Activated CD8-positive, alpha-beta memory T cell treated with anti-CD3 and anti-CD28 coated beads for 1 hour (primary cell): ENCODE data around the gene HAS3.
A peak's percentile ranks its signal among the peaks of the same experiment; 100 is the strongest.
"Not testable (repeated sequence)": the region's sequence is repeated elsewhere in the genome, so short reads cannot be mapped to it uniquely, and the experiment has no call there.

Experiments used
- DNase-seq, 2 donors: peaks; one replicate each; pipeline ENCODE4 v3.0.0-alpha.2; 2020; ENCODE audit warnings: low read depth in 1 of 2; ENCODE audit errors: extremely low read depth in 1 of 2

Gene HAS3

DNA sequence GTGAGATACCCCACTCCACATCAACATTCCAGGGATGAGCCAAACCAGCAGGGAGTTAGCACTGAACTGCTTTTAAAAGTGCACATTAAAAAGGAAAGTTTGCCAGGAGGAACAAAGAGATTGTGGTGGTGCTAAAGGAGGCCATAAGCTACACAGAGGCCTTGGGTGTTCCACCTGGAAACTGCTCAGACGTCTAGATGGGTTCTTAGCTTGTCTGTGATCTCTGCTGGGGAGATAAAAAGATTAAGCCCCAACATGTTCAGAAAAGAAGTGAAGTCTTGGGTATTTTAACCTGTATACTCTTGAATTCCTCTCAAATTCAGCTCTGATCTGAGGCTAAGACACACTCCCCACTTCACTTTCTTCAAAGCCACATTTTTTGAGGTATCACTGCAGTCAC, 10.4 kb downstream of the HAS3 start:
- no peak for DNase-seq

DNA sequence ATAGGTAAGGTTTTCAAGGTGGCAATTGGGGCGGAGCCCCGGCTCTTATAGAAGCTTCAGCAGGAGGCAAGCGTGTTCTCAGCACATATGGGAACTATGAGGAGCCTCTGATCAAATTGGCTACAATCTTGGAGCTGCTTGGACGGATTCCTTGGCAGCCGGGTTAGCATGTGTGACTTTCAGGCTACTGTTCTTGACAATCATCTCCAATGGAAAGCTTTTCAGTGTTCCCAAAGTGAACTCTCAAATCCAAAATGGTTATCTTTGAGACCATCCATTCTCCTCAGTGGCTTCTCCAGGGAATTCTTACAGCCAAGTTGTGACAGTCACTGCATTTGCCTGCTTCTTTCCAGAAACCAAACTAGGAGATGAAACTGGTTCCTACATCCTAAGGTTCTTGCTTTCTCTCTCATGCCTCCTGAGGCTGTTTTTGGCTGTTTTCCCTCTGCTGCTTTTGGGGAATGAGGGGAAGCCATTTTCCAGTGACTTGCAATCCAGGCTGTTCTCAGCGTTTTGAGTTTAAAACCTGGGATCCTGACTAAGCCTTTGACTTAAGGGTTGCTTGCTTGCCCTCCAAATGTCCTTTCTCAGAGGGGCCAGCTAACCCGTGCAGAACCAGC, 10.9 kb downstream of the HAS3 start:
- DNase-seq, result no peak

DNA sequence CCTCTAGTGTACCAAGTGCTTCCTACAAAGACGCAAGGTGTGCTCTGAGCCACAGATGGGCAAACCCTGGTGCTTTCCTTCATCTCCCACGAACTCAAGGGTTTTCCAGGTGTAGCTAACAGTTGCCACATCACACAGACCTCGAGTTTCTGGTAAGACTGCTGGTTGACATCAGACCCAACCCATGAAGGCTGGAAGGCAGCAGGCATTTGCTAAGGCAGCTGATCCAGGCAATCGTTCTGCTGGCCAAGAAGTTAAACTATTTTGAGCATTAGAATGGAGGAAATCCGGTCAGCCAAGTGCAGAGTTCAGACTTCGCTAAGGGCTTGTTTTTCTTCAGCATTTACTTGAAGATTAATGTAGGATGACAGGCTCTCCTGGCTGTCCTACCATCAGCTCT, 11.5 kb downstream of the HAS3 start:
- no peak for DNase-seq

DNA sequence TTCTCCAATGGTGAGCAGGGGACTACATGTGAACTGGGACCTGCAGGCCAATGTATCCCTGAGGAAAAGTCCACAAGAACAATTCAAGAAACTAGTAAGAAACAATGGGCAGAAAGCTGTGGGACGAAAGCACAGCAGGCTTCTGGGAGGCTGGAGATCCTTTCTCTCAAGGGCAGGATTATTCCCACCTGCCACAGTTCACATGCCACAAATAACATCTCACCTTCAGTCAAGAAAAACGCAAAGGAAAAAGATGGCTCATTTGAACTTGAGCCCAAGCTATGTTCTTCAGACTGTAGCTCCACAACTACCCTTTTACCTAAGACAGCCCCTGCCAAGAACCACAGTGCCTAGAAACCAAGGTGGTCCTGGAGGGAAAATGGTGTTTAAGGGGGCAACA, 13.0 kb downstream of the HAS3 start:
- no peak for DNase-seq

DNA sequence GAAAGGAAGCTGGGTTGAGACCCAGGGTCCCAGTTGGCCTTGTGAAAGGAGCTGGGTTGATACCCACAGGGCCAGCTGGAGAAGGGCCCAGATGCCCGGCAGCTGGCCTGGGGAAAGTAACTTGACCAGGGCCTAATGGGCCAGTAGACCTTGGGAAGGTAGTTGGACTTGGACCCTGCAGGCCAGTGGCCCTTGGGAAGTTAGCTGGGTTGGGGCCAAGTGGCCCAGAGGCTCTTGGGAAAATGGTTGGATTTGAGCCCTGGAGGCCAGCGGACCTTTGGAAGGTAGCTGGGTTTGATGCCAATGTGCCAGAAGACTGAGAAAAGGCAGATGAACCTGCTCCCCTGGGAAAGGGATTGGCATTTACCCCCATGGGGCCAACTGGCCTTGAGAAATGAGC, 13.5 kb downstream of the HAS3 start:
- DNase-seq, result no peak

DNA sequence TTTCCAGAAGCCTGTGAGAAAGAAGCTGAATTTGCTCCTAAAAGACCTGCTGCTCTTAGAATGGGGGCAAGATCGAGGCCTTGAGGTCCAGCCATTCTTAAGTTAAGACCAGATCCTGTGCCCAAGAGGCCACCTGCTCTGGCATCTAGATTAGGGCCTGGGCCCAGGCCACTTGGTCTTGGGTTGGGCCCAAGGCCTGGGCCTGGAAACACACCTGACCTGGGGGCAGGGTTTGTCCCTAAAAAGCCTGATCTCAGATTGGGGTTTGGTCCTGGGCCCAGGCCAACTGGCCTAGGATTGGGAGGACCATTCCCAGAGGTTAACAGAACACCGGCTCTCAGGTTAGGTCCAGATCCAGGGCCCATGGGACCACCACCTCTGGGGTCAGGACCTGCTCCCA, 14.1 kb downstream of the HAS3 start:
- DNase-seq, result no peak

DNA sequence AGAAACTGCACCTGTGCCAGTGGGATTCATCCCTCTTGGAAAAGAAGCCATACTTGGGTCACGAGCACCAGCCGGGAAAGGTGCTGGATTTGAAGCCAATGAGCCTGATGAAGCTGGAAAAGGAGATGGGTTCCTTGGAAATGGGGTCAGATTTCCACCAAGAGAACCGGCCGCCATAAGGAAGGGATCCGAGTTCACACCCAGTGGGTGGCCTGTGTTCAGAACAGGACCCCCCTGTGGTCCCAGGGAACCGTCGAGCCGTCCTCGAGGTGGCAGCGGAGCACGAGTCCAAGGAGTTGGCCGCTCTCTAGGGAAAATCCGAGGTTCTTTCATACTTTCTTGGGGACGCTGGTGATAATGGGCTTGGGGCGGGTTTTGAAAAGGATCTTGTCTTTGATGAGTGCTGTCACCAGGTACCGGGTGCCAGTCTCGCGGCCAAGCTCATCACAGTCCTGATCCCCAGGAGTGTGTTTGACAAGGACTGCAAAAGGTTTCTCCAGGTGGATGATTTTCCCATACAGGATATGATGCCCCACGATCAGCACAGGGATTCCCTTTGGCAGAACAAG, 14.7 kb downstream of the HAS3 start:
- no peak for DNase-seq

DNA sequence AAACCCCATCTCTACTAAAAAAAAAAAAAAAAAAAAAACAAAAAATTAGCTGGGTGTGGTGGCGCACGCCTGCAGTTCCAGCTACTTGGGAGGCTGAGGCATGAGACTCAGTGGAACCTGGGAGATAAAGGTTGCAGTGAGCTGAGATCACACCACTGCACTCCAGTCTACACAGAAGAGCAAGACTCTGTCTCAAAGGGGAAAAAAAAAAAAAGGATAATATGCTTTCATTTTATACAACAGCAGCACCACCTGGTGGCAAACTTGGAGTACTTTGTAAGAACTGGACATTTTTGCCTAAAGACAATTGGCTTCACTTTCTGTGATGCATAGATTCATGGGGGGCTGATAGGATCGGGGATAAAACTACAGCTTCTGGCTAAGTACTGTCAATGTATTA, 18.5 kb downstream of the HAS3 start:
- DNase-seq, result peak; percentile 28 to 49

DNA sequence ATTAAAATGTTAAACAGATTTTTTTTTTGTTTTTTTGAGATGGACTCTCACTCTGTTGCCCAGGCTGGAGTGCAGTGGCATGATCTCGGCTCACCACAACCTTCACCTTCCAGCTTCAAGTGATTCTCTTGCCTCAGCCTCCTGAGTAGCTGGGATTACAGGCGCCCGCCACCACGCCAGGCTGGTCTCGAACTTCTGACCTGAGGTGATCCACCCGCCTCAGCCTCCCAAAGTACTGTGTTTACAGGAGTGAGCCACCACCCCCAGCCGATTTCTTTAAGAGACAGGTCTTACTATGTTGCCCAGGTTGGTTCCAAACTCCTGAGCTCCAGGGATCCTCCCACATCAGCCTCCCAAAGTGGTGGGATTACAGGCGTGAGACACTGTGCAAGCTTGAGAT, 19.0 kb downstream of the HAS3 start:
- DNase-seq, result not testable (repeated sequence)

DNA sequence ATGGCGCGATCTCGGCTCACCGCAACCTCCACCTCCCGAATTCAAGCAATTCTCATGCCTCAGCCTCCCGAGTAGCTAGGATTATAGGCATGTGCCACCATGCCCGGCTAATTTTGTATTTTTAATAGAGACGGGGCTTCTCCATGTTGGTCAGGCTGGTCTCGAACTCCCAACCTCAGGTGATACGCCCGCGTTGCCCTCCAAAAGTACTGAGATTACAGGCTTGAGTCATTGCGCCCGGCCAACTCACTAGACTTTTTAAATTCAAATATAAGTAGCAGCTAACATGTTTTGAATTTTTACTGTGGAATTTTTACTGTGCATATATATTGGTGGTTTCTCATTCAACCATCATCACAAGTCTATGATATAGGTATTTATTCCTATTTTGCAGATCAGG, 19.5 kb downstream of the HAS3 start:
- DNase-seq, result not testable (repeated sequence)

DNA sequence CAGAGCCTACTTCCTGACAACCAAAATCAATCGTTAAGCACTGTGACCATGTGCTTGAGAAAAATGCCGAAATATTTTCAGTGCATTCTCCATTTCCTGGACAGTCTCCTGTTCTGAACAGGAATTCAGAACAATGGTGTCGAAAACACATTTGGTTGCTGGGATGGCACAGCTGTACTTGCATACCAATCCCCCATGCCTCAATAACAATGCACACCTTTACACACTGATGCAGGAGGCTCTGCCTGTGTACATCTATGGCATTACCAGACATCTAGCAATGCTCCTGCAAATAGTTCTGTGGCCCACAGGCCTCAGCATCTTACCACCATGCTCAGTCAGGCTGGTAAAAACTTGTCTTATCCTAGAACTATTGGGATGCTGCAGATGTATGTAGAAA, 20.8 kb downstream of the HAS3 start:
- no peak for DNase-seq

DNA sequence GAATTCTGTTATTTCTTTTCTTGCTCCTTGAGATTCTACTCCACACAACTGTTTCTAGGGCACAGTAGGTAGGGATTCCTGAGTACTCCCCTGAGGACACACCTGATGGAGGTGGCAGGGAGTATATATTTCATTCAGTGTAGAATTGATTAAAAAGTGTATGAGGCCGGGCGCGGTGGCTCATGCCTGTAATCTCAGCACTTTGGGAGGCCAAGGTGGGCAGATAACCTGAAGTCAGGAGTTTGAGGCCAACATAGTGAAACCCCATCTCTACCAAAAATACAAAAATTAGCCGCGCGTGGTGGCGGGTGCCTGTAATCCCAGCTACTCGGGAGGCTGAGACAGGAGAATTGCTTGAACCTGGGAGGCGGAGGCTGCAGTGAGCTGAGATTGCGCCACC, 21.3 kb downstream of the HAS3 start:
- DNase-seq, result not testable (repeated sequence)

DNA sequence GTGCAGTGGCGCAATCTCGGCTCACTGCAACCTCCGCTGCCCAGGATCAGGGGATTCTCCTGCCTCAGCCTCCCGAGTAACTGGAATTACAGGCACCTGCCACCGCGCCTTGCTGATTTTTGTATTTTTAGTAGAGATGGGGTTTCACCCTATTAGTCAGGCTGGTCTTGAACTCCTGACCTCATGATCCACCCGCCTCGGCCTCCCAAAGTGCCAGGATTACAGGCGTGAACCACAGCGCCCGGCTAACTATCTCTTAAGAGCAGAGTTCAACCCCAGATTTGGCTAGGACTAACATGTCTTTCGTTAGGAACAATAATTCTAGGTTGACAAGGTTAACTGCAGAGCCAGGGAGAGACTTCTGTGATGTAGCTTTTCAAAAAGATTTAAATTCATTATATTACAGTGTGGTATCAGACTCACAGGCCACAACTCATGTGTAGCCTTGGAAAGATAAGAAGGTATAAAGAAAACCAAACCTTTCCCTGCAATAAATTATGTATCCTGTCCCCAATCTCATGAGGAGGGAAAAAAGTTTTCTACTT, 22.6 kb downstream of the HAS3 start:
- no peak for DNase-seq

DNA sequence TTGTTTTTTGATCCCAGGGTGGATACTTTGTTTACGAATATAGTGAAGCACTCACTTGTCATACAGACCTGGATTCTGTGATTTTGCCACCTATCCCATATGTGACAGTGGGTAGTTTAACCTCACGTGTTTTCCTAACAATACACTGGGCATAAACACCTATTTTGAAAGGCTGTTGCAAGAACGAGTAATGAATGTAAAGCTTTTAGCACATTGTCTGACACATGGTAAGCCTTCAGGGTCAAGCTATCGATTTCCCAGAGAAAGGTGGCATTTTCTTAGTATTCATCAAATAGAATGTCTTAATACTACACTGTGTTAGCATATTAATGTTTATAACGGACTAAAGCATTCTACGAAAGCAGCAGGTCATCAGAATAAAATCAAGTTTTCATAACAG, 25.0 kb downstream of the HAS3 start:
- no peak for DNase-seq

DNA sequence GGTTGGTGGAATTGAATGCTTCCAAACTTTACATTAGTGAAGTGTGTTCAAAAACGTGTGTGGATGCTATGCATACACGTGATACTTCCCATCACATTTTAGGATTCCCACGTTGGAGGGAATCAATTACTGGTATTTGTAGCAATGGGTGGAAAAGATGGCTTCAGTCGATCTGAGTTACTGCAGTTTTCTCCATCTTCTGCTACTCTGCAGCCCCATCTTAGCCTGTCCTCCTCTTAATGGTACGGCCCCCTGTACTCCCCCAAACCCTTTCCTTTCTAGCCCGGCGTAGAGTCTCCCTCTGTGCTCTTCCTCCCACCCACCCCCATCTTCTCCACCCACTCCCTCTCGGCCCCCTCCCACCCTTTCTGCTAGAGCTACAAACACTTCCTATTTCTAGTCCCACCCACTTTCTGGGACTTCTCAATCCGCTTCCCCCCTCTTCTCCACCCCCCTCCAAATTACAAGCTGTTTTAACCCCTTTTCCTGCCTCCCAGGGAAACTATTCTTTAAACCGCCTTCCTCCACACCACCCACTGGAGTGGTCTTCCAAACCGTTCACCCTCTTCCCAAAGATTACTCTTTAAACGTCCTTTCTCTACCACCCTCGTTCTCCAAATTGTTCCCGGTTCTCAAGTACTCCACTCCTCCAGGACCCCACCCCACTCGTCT, 25.9 kb downstream of the HAS3 start:
- DNase-seq, result no peak

DNA sequence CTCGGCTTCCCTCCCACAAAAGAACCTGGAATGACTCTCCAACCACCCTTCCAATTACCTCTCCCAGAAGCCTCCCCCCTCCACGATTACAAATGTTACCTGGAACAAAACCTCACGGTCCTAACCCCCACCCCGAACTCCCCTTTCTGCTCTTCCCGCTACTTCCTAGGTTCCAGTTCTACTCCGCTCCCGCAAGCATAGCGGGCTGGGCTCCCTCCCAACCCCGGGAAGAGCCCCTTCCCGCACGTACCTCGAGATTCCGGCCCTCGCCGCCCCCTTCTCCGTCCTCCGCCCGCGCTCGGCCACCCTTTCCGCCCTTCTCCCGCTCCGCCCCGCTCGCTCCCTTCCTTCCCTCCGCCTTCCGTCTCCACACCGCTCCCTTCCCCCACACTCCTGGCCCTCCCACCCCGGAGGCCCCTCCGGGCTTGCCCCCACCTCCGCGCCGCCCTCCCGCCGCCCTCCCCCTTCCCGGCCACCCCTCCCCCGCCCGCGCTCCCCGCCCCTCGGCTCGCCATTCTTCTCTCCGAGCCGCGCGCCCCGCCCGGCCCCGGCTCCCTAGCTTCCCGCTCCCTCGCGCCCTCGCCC, 26.5 kb downstream of the HAS3 start:
- DNase-seq, result peak; percentile 25 to 49

DNA sequence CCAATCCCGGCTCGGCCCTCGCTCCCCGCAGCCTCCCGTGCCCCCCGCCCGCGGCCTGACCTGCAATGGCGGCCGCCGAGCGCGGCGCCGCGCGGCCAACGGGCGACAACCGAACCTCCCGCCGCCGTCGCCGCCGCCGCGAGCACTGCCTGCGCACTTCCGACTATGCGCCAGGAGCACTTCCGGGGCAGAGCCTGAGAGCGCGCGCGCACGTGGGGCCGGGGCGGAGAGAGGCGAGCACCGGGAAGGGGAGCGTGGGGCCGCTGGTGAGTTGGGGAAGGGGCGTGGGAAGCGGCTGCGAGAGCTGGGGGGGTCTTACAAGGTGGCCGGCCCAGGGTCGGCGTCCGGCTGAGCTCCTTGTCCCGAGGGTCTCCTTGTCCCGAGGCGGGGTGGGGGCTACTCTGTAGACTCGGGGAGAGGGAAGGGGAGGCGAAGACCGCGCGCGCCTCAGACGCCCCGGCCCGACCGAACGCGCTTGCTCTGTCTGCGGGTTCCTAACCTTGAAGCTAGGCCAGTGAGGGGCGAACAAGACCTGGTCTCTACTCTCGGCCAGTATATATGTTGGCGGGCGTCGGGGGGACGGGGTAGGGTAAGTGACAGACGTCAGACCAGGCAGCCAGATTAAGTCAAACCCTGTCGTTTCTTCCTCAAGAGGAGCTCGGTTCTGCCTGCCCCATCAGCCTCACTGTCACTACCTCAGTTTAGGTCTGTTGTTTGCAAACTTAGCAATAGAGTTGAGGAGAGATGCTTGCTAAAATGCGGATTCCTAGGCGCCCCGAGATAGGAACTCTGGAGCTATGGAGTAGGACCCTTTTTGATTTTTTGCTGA, 27.2 kb downstream of the HAS3 start, which contains the start of the genes CHTF8 and UTP4:
Gene CHTF8 (minus strand): TSS at position 165 of the 829 bp plus-strand sequence. CDS start 11,130 bp downstream, outside the sequence.
Gene UTP4 (plus strand): TSS at position 226 of the 829 bp plus-strand sequence. CDS start 811 bp downstream, outside the sequence.
- DNase-seq, result peak; percentile 44 to 80

DNA sequence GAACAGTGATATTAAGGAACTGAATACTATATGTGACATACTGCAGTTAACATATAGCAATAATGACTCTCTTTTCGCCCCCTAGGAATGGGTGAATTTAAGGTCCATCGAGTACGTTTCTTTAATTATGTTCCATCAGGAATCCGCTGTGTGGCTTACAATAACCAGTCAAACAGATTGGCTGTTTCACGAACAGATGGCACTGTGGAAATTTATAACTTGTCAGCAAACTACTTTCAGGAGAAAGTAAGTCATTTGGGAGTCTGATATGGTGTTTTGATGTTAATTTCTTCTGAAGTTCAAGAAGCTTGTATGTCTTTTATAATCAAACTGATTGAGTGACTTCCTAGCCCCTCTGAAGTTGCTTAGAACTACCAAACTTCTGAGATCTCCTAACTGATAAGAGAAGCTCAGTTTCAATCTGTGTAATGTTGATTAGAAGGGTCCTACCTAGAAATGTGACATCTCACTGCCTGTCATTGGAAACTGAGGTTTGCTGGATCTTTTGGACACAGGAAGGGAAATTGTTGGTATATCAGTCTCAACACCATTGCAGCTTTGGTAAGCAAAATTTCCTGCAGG, 28.0 kb downstream of the HAS3 start:
- DNase-seq, result no peak

DNA sequence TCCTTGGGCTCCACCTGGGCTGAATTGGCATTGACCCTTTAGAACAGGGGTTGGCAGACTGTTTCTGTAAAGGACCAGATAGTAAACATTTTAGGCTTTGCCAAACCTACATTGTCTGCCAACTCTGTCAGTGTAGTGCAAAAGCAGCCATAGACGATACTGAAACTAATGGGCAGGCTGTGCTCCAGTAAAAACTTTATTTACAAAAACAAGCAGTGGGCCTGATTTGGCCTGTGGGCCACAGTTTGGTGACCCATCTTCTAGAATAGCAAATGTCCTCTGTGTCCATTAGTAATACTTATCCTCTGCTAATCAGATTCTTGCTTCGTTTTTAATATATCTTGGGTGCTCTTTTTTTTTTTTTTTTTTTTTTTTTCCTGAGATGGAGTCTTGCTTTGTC, 33.2 kb downstream of the HAS3 start:
- DNase-seq, result no peak

DNA sequence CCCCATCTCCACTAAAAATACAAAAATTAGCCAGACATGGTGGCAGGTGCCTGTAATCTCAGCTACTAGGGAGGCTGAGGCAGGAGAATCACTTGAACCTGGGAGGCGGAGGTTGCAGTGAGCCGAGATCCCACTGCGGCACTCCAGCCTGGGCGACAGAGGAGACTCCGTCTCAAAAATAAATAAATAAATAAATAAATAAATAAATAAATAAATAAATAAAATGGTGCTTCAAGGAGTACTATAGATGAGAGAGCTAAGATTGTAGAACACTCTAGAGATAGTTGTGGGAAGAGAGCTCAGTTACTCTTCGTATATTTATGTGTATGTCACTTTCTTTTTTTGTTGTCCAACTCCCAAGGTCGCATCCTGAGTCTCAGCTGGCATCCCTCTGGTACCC, 34.0 kb downstream of the HAS3 start:
- DNase-seq, result not testable (repeated sequence)
